Measurements from ENCODE around the gene CACNA1B.

The CACNA1B gene

GRCh38 chr9:138053996-138054752, 176.6 kb downstream of the CACNA1B start:
- no peaks in the 10 kb centered on the region for H3K36me3 ChIP-seq (ENCODE audit: control insufficient read depth in 1 of 2, insufficient read depth in 2 of 2, low read depth in 1 of 2, low read length in 2 of 2)
- H3K27ac ChIP-seq (ENCODE audit: low read length, poor library complexity, severe bottlenecking) = no peak overlapping the region
- H2AFZ ChIP-seq (ENCODE audit: low read depth, low read length) = no peak overlapping the region

DNA sequence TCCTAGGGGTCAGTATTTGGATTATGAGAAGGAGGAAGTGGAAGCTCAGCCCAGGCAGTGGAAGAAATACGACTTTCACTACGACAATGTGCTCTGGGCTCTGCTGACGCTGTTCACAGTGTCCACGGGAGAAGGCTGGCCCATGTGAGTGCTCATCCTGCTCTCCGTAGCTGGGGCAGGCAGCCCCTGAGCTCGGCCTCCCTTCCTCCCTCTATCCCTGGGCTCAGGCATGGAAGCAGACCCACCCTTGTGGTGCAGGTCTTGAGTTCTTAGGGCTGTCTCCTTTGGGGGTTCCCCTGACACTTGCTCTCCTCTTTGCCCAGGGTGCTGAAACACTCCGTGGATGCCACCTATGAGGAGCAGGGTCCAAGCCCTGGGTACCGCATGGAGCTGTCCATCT, 180.1 kb downstream of the CACNA1B start:
- Histone ChIP-seq H2BK120ac (ENCODE audit: low read depth, low read length) (no peak overlapping the region), H3K27ac (ENCODE audit: low read length, poor library complexity, severe bottlenecking) (no peak overlapping the region), H3K18ac (ENCODE audit: low read depth in 1 of 2, low read length in 2 of 2) (no peak overlapping the region), H3K4me2 (ENCODE audit: low read length, poor library complexity, severe bottlenecking) (no peak overlapping the region), H3K36me3 (ENCODE audit: control insufficient read depth in 1 of 2, insufficient read depth in 2 of 2, low read depth in 1 of 2, low read length in 2 of 2) (no peaks in the 10 kb centered on the region), H2AK5ac (ENCODE audit: low read length, severe bottlenecking) (no peak overlapping the region), H3K4ac (ENCODE audit: low read depth in 1 of 2, low read length in 2 of 2) (no peak overlapping the region), H2BK12ac (ENCODE audit: low read length in 2 of 2) (no peak overlapping the region), H4K8ac (ENCODE audit: low read length) (no peak overlapping the region), H3K27me3 (ENCODE audit: control insufficient read depth in 1 of 2, insufficient read depth in 1 of 2, low read length in 2 of 2) (peaks cover 0 to 3% of the 10 kb centered on the region in 2 experiments), H4K91ac (ENCODE audit: low read length) (no peak overlapping the region), H2AFZ (ENCODE audit: low read depth, low read length) (no peak overlapping the region), H3K4me3 (ENCODE audit: insufficient read depth in 1 of 2, low read depth in 1 of 2, low read length in 2 of 2) (no peak overlapping the region), H2BK15ac (ENCODE audit: low read depth, poor library complexity, severe bottlenecking) (no peak overlapping the region), H3K14ac (ENCODE audit: low read length in 2 of 2) (no peak overlapping the region), H3K23ac (ENCODE audit: low read length in 2 of 2) (no peak overlapping the region), H3K9ac (ENCODE audit: low read length) (no peak overlapping the region), H3K9me3 (ENCODE audit: control insufficient read depth, low read length) (peaks cover 3% of the 10 kb centered on the region), H3K4me1 (ENCODE audit: control insufficient read depth, insufficient read depth, low read depth, low read length) (no peaks in the 10 kb centered on the region), H2BK5ac (ENCODE audit: low read depth, low read length, poor library complexity, severe bottlenecking) (no peak overlapping the region), H3K79me1 (replicated peaks; ENCODE audit: low read length, poor library complexity, severe bottlenecking) (no peaks in the 10 kb centered on the region)
- 62% methylated on average over 8 of the region's 8 CpGs for WGBS
- DNase-seq = no peak

More at GRCh38 chr9:138053996-138054752, 176.6 kb downstream of the CACNA1B start:
- Histone ChIP-seq H4K91ac (ENCODE audit: low read length) (no peak overlapping the region), H3K9ac (ENCODE audit: low read length) (no peak overlapping the region), H2BK15ac (ENCODE audit: low read depth, poor library complexity, severe bottlenecking) (no peak overlapping the region), H2AK5ac (ENCODE audit: low read length, severe bottlenecking) (no peak overlapping the region), H3K23ac (ENCODE audit: low read length in 2 of 2) (no peak overlapping the region), H3K18ac (ENCODE audit: low read depth in 1 of 2, low read length in 2 of 2) (no peak overlapping the region), H2BK5ac (ENCODE audit: low read depth, low read length, poor library complexity, severe bottlenecking) (no peak overlapping the region), H3K79me1 (replicated peaks; ENCODE audit: low read length, poor library complexity, severe bottlenecking) (no peaks in the 10 kb centered on the region), H2BK120ac (ENCODE audit: low read depth, low read length) (no peak overlapping the region), H3K14ac (ENCODE audit: low read length in 2 of 2) (no peak overlapping the region), H3K4me2 (ENCODE audit: low read length, poor library complexity, severe bottlenecking) (no peak overlapping the region), H3K4ac (ENCODE audit: low read depth in 1 of 2, low read length in 2 of 2) (no peak overlapping the region), H2BK12ac (ENCODE audit: low read length in 2 of 2) (no peak overlapping the region), H3K4me3 (ENCODE audit: insufficient read depth in 1 of 2, low read depth in 1 of 2, low read length in 2 of 2) (no peak overlapping the region), H3K27me3 (ENCODE audit: control insufficient read depth in 1 of 2, insufficient read depth in 1 of 2, low read length in 2 of 2) (peaks cover 0 to 22% of the 10 kb centered on the region in 2 experiments), H4K8ac (ENCODE audit: low read length) (no peak overlapping the region), H3K4me1 (ENCODE audit: control insufficient read depth, insufficient read depth, low read depth, low read length) (peaks cover 1% of the 10 kb centered on the region), H3K9me3 (ENCODE audit: control insufficient read depth, low read length) (peaks cover 3% of the 10 kb centered on the region)
- no peak for DNase-seq
- WGBS = 85% methylated on average over 16 of the region's 16 CpGs

DNA sequence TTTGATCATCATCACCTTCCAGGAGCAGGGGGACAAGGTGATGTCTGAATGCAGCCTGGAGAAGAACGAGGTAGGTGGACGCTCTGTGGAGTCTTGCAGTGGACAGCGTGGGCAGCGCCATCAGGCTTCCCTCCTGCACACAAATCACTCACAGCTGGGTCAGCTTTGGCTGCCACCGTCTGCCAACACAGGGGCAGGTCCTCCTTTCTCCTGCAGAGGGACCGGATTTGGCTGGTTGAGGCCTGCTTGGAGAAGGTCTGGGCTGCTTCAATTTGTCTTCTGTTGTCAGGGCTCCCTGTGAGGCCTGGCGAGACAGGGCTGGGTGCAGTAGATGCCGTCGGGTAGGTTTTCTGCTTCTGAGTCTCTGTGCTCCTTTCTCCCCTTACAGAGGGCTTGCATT, 180.6 kb downstream of the CACNA1B start:
- H2BK120ac ChIP-seq (ENCODE audit: low read depth, low read length) = no peak overlapping the region
- H2AFZ ChIP-seq (ENCODE audit: low read depth, low read length) = no peak overlapping the region
- H3K79me1 ChIP-seq (replicated peaks; ENCODE audit: low read length, poor library complexity, severe bottlenecking) = no peaks in the 10 kb centered on the region
- H3K36me3 ChIP-seq (ENCODE audit: control insufficient read depth in 1 of 2, insufficient read depth in 2 of 2, low read depth in 1 of 2, low read length in 2 of 2) = no peaks in the 10 kb centered on the region
- H2BK15ac ChIP-seq (ENCODE audit: low read depth, poor library complexity, severe bottlenecking) = no peak overlapping the region
- no peak overlapping the region for H3K23ac ChIP-seq (ENCODE audit: low read length in 2 of 2)
- peaks cover 0 to 3% of the 10 kb centered on the region in 2 experiments for H3K27me3 ChIP-seq (ENCODE audit: control insufficient read depth in 1 of 2, insufficient read depth in 1 of 2, low read length in 2 of 2)
- H3K4me1 ChIP-seq (ENCODE audit: control insufficient read depth, insufficient read depth, low read depth, low read length) = no peaks in the 10 kb centered on the region
- H3K4me2 ChIP-seq (ENCODE audit: low read length, poor library complexity, severe bottlenecking) = no peak overlapping the region
- H3K18ac ChIP-seq (ENCODE audit: low read depth in 1 of 2, low read length in 2 of 2) = no peak overlapping the region
- no peak overlapping the region for H3K9ac ChIP-seq (ENCODE audit: low read length)
- H2BK5ac ChIP-seq (ENCODE audit: low read depth, low read length, poor library complexity, severe bottlenecking) = no peak overlapping the region
- H4K91ac ChIP-seq (ENCODE audit: low read length) = no peak overlapping the region
- no peak overlapping the region for H3K4ac ChIP-seq (ENCODE audit: low read depth in 1 of 2, low read length in 2 of 2)
- no peak overlapping the region for H2BK12ac ChIP-seq (ENCODE audit: low read length in 2 of 2)
- no peak for DNase-seq
- peaks cover 3% of the 10 kb centered on the region for H3K9me3 ChIP-seq (ENCODE audit: control insufficient read depth, low read length)
- no peak overlapping the region for H3K27ac ChIP-seq (ENCODE audit: low read length, poor library complexity, severe bottlenecking)
- no peak overlapping the region for H2AK5ac ChIP-seq (ENCODE audit: low read length, severe bottlenecking)
- H3K14ac ChIP-seq (ENCODE audit: low read length in 2 of 2) = no peak overlapping the region
- H4K8ac ChIP-seq (ENCODE audit: low read length) = no peak overlapping the region
- H3K4me3 ChIP-seq (ENCODE audit: insufficient read depth in 1 of 2, low read depth in 1 of 2, low read length in 2 of 2) = no peak overlapping the region
- 86% methylated on average over 9 of the region's 9 CpGs for WGBS

DNA sequence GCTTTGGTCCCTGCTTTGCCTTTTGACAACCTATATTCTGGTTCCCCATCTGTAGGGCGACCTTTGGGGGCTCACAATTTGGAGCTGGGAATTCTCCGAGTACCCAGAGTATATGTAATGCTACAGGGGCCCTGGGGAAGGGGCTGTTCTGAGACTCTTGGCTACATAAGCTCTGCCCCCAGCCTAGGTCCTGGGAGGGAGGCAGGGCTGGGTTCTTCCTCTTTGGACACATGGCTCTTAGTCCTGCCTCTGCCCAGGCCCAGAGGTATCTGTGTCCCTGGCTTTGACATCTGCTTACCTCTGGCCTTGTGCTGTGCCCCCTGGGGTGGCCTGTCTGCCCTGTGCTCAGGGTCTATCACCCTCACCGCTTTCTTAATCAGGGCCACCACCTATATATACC, 181.6 kb downstream of the CACNA1B start:
- Histone ChIP-seq H3K79me1 (replicated peaks; ENCODE audit: low read length, poor library complexity, severe bottlenecking) (no peaks in the 10 kb centered on the region), H4K91ac (ENCODE audit: low read length) (no peak overlapping the region), H2AK5ac (ENCODE audit: low read length, severe bottlenecking) (no peak overlapping the region), H2BK5ac (ENCODE audit: low read depth, low read length, poor library complexity, severe bottlenecking) (no peak overlapping the region), H3K4me2 (ENCODE audit: low read length, poor library complexity, severe bottlenecking) (no peak overlapping the region), H3K9me3 (ENCODE audit: control insufficient read depth, low read length) (peaks cover 3% of the 10 kb centered on the region), H2AFZ (ENCODE audit: low read depth, low read length) (no peak overlapping the region), H3K14ac (ENCODE audit: low read length in 2 of 2) (no peak overlapping the region), H2BK120ac (ENCODE audit: low read depth, low read length) (no peak overlapping the region), H3K27me3 (ENCODE audit: control insufficient read depth in 1 of 2, insufficient read depth in 1 of 2, low read length in 2 of 2) (peaks cover 0 to 3% of the 10 kb centered on the region in 2 experiments), H3K18ac (ENCODE audit: low read depth in 1 of 2, low read length in 2 of 2) (no peak overlapping the region), H3K23ac (ENCODE audit: low read length in 2 of 2) (no peak overlapping the region), H3K4me1 (ENCODE audit: control insufficient read depth, insufficient read depth, low read depth, low read length) (no peaks in the 10 kb centered on the region), H4K8ac (ENCODE audit: low read length) (no peak overlapping the region), H2BK12ac (ENCODE audit: low read length in 2 of 2) (no peak overlapping the region), H2BK15ac (ENCODE audit: low read depth, poor library complexity, severe bottlenecking) (no peak overlapping the region), H3K36me3 (ENCODE audit: control insufficient read depth in 1 of 2, insufficient read depth in 2 of 2, low read depth in 1 of 2, low read length in 2 of 2) (no peaks in the 10 kb centered on the region), H3K4ac (ENCODE audit: low read depth in 1 of 2, low read length in 2 of 2) (no peak overlapping the region), H3K4me3 (ENCODE audit: insufficient read depth in 1 of 2, low read depth in 1 of 2, low read length in 2 of 2) (no peak overlapping the region), H3K27ac (ENCODE audit: low read length, poor library complexity, severe bottlenecking) (no peak overlapping the region), H3K9ac (ENCODE audit: low read length) (no peak overlapping the region)
- WGBS = 84% methylated on average over 3 of the region's 3 CpGs
- DNase-seq = no peak
